Lung microvascular endothelial cell (primary cell): Measurements from ENCODE around the gene CBLB. TPM values are rescaled to one million over a fixed set of nuclear protein-coding genes. Genes with fewer than 3 reads are reported as not detected.

Experiments
- DNase-seq, 2 donors: peaks; one replicate each; pipeline versions ENCODE4 v3.0.0 to v3.0.0-alpha.2; 2010; ENCODE audit warnings: low read depth in 2 of 2
- total RNA-seq: library from RNA; depleted of rRNA; stranded (reverse); fragments of >200 nt; gene quantifications from 2 replicates; pipeline ENCODE4 v1.2.1, GENCODE V29; 2014

CBLB gene
- total RNA-seq, 1 donor from 2014 or later, result 6.5 TPM

GRCh38 chr3:105626739-105627138 is 242.1 kb downstream of the CBLB start:
- DNase-seq, result no peak

DNA sequence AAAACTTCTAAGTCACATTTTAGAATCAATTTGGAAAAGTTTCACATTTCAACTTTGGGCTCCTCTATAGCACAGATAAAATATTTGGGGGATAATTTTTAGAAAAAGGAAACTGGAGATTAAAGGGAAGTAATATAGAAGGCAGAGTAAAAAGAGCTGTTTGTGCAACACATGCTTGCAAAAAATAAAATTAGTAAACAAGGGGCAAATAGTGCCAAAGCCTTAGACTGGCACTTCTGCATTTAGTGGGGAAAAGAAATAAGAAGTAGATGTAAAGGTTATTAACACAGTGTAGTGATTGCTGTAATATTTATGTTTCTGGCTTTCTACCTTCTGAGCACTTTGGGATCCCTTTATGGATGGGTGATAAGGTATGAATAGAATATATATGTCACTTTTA is 246.6 kb downstream of the CBLB start:
- DNase-seq, result no peak

GRCh38 chr3:105620236-105620635 is 248.6 kb downstream of the CBLB start:
- DNase-seq, result no peak

- DNase-seq, result no peak
Measured at GRCh38 chr3:105619651-105620050, 249.2 kb downstream of the CBLB start.

DNA sequence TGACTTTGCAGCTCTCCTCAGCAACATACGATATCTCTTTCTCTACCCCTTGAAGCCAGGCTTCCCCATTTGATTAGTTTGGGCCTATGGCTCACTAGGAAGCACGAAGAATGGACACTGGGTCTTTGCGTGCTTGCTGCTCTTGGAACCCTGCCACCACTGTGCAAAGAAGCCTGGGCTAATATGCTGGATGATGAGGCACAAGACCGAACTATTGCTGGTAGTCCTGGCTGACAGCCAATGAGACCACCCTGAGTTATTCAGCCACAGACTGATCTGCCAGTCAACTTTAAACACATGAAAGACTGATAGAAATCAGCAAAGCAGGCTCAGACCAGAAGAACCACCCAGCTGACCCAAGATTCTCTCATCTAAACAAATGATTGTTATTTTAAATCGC is 250.3 kb downstream of the CBLB start:
- no peak for DNase-seq

GRCh38 chr3:105616374-105617121 is 252.3 kb downstream of the CBLB start:
- no peak for DNase-seq

- no peak for DNase-seq
Measured at GRCh38 chr3:105615814-105616213, 253.0 kb downstream of the CBLB start.

GRCh38 chr3:105614288-105615030 is 254.4 kb downstream of the CBLB start:
- DNase-seq, result peak in 1 of 2 donors; percentile 10

- DNase-seq, result no peak
Measured at GRCh38 chr3:105613120-105613519, 255.7 kb downstream of the CBLB start.

GRCh38 chr3:105611304-105612192 is 257.3 kb downstream of the CBLB start:
- DNase-seq, result no peak

DNA sequence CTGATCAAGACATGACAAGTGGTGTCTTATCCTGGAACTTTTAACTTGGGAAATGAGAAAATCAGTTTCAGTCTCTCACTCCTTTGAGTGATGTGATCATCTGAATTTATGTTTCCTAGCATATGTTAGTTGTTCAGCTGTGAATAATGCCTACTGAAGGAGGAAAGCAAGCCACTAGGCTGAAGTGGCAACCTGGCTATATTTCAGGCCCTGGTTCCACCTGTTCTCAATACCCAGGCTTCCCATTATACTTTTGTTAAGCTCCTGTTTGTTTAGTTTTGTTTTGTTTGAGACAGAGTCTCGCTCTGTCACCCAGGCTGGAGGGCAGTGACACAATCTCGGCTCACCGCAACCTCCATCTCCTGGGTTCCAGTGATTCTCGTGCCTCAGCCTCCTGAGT is 258.3 kb downstream of the CBLB start:
- DNase-seq, result no peak

- DNase-seq, result no peak
Measured at GRCh38 chr3:105608623-105609022, 260.2 kb downstream of the CBLB start.

GRCh38 chr3:105606016-105606415 is 262.8 kb downstream of the CBLB start:
- DNase-seq, result no peak
